Body of pancreas (tissue), 4 donors: ENCODE data around the gene MAML3.

Experiments used
- POLR2A ChIP-seq, 3 donors: fragments of 450-650 bp; IDR thresholded peaks; one replicate each; pipeline ENCODE4 v1.6.1; 2016; ENCODE audit warnings: antibody characterized with exemption in 3 of 3, mild to moderate bottlenecking in 2 of 3
- TF ChIP-seq, protein P1 (sequence below), 7 experiments: fragments of 450-650 bp in 4 of 7; fragments of 200-600 bp in 3 of 7; sonication (generic) in 3 of 7; IDR thresholded peaks; one replicate each; pipeline ENCODE4 v1.5.1; 2016 to 2019; ENCODE audit warnings: antibody characterized with exemption in 7 of 7

DNA sequence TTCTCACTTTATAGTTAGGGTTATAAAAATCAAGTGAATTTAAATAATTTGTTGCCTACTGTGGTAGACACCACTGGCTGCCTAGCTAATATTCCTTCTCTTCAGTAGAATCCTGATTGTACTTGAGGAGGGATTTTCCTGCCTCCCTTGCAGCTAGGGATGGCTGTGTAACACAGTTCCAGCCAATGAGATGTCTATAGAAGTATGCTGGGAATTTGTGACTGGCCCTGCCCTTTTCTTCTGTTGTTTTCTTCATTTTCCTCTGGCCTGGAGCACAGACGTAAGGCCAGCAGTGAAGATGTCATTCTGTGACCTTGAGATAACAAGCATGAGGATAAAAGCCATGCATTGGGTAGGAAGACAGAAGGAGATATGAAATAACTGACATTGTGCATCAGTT lies 343.3 kb downstream of the MAML3 start:
- TF ChIP-seq, protein P1, sequence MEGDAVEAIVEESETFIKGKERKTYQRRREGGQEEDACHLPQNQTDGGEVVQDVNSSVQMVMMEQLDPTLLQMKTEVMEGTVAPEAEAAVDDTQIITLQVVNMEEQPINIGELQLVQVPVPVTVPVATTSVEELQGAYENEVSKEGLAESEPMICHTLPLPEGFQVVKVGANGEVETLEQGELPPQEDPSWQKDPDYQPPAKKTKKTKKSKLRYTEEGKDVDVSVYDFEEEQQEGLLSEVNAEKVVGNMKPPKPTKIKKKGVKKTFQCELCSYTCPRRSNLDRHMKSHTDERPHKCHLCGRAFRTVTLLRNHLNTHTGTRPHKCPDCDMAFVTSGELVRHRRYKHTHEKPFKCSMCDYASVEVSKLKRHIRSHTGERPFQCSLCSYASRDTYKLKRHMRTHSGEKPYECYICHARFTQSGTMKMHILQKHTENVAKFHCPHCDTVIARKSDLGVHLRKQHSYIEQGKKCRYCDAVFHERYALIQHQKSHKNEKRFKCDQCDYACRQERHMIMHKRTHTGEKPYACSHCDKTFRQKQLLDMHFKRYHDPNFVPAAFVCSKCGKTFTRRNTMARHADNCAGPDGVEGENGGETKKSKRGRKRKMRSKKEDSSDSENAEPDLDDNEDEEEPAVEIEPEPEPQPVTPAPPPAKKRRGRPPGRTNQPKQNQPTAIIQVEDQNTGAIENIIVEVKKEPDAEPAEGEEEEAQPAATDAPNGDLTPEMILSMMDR (IDR thresholded peaks at IDR 0.05), result no peak
- TF ChIP-seq POLR2A (IDR thresholded peaks at IDR 0.05), result no peak
